GM21717 (cell line): ENCODE data around the gene PPIP5K2.

Source experiments
- ATAC-seq: cut with Tn5 transposase; IDR thresholded peaks from one replicate; pipeline ENCODE4 v1.9.1; 2021; ENCODE audit warnings: mild to moderate bottlenecking, moderate library complexity; ENCODE audit not compliant: unreplicated experiment

Gene PPIP5K2

DNA sequence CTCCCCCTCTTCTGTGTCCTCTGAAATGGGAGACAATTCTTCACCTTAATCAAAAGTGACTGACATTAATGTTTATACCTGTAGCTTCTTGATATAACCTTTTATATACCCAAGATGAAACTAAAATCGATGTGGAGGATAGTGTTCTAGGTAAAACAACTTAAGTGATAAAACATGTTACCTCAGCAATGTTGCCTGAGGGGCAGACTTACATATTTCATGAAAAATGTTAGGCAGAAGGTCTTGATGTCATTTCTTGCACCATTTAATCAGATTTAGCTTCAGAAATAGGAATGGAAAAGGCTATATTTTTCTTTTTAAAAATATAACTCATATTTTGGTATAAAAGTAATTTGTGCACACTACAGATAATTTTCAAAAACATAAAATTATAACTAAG is 115.8 kb downstream of the PPIP5K2 start:
- no peak for ATAC-seq

DNA sequence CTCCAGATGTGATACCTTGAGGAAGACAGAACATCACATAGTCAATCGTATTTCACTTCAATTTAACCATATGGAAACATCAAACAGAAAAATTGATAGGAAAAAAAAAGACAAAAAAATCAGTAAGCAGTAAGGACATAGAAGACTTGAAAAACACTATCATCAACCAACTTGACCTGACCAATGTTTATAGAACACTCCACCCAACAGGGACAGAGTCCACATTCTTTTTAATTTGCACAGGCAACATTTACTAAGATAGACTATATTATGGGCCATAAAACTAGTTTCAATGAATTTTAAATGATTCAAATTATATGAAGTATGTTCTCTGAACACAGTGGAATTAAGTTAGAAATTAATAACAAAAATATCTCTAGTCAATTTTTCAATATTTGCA is 117.7 kb downstream of the PPIP5K2 start:
- ATAC-seq, result no peak

DNA sequence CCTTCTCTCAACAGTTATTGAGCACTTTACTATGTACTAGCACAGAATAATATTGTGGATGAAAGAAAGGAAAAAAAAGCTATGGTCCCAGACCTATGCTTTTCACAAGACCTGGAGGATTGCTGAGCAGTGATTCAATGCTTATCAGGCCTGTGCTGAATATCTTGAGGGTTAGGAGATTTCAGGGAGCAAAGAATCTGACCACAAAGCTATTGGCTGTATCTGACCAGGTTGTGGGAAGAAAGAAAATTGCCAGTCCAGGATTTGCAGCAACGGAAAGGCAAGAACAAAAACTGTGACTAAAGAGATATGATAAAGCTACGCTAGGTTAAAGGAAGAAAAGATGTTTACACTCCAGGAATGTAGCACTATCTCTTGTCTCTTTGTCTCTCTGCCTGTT is 123.6 kb downstream of the PPIP5K2 start:
- no peak for ATAC-seq

- no peak for ATAC-seq
Measured at GRCh38 chr5:103244398-103244797, 124.3 kb downstream of the PPIP5K2 start.

DNA sequence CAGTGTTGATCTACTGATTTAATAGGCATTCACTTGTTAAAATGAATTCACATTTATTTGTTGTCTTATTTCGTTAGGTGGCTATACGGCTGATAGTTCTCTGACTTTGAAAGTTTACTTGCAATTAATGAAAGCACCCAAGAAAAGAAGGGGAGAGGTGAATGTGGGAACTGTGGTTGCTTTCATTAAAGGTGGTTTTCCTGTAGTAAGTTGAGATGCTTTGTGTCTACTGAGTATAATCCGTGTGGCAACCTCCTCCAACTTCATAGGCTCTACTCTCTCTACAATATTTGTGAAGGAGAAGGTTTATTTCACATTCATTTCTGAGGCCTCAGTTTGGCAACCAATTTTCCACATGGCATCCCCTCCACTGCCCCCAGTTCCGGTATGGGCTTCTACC is 125.7 kb downstream of the PPIP5K2 start:
- no peak for ATAC-seq

- no peak for ATAC-seq
Measured at GRCh38 chr5:103247118-103247517, 127.0 kb downstream of the PPIP5K2 start.

DNA sequence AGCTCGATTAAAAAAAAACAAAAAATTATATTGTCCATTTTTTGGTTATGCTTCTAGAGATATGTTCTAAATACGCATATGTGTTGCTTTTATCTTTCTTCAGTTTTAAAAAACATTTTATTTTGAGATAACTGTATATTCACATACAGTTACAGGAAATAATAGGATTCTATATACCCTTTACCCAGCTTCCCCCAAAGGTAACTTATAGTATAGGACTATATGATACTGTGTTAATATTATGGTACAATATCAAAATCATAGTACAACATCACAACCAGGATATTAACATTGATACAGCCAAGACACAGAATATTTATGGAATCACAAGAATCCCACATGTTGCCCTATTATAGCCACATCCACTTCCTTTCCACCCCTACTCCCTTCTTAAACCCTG is 129.0 kb downstream of the PPIP5K2 start:
- no peak for ATAC-seq

DNA sequence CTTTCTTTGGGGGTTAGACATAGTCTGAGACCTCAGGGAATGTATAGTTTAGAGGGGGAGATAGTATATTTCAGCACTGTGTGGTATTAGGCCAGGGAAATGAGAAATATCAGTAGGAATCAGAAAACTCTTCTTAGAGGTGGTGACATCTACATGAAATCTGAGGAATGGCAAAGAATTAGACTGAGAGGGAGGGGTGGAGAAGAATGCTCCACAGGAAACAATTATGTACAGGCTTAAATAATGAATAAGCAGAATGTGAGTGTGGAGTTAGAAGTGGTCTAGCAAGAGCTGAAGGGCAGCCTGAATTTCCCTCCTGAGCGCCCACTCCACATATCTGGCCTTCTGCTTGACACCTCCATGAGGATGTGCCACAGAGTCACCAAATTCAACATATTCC is 134.8 kb downstream of the PPIP5K2 start:
- no peak for ATAC-seq

- ATAC-seq, result no peak
Measured at GRCh38 chr5:103255691-103256090, 135.6 kb downstream of the PPIP5K2 start.

DNA sequence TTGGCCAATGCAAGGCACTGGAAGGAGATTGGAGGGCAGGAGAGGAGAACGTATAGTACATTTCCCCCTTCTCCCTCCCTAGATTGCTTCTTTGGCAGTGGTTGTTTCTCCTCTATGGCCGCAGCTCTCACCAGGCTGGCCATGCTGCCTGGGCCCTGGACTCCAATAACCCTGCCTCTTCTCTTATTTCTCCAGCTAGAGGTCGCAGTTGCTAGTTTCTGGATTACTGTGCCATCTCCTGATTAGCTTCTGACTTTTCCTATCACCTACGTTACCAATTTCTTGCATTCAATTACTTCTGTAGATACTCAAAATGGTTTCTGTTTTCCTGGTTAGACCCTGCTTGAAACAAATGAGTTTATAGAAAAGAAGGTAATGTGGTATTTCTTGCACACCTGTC is 136.1 kb downstream of the PPIP5K2 start:
- ATAC-seq, result no peak

- peak; percentile 89 for ATAC-seq
Measured at GRCh38 chr5:103258368-103258956, 138.4 kb downstream of the PPIP5K2 start, which contains the start of gene MACIR. Gene MACIR (plus strand): TSS chr5:103258763. CDS start chr5:103275920, 17,157 bp downstream.

- peak; percentile 45 for ATAC-seq
Measured at GRCh38 chr5:103258957-103259704, 139.0 kb downstream of the PPIP5K2 start.

GRCh38 chr5:103259705-103260355 is 139.7 kb downstream of the PPIP5K2 start:
- ATAC-seq, result peak; percentile 3

- ATAC-seq, result peak; percentile 8
Measured at GRCh38 chr5:103260951-103261350, 140.8 kb downstream of the PPIP5K2 start.
